HCT116 (cell line): Measurements from ENCODE around the gene WDR5. TPM values are rescaled to one million over a fixed set of nuclear protein-coding genes. Genes with fewer than 3 reads are reported as not detected.

Experiments
- ATAC-seq: fragments of 200-7000 bp; cut with Tn5 transposase; 2 replicates; pipeline ENCODE4 v1.9.1; 2020; ENCODE audit warnings: mild to moderate bottlenecking, moderate library complexity
- BruUV-seq: library from RNA; stranded (reverse); fragments of 400-500 nt; replicated peaks from 2 replicates; lab custom pipeline; 2021; lab: Mats Ljungman, UMichigan
- CTCF ChIA-PET: fragments of 300-600 bp; sonication (Branson Sonifier 250); formaldehyde crosslinking; loops from one replicate; lab custom pipeline; 2021; ENCODE audit warnings: antibody characterized with exemption; lab: Charles Lee
- POLR2A ChIA-PET: fragments of 300-600, 350-600 bp; sonication (Branson Sonifier 250); formaldehyde crosslinking; loops from one replicate; lab custom pipeline; 2021; ENCODE audit warnings: antibody characterized with exemption; lab: Charles Lee
- RAD21 ChIA-PET, 2 experiments: fragments of 300-600 bp; sonication (Branson Sonifier 250); formaldehyde crosslinking; loops; one replicate each; lab custom pipeline; 2023; ENCODE audit warnings: low total read pairs in 2 of 2; ENCODE audit not compliant: uncharacterized antibody in 2 of 2, unreplicated experiment in 2 of 2, low non-redundant PET in 1 of 2; lab: Charles Lee
- DNase-seq: peaks from one replicate; pipeline ENCODE4 v3.0.0-alpha.2; 2010; ENCODE audit warnings: low read depth, low spot score
- H2AFZ ChIP-seq: fragments of 200-600 bp; shearing (Covaris generic), sonication (generic); 2 replicates; pipeline ENCODE4 v1.6.1; 2017; ENCODE audit warnings: low read depth, mixed run types, mixed read lengths, antibody characterized with exemption, low read length; ENCODE audit not compliant: poor library complexity, severe bottlenecking
- H3K27ac ChIP-seq: 2 replicates; pipeline ENCODE4 v1.5.1; 2012; ENCODE audit warnings: low read depth, low read length
- H3K27me3 ChIP-seq: fragments of 200-600 bp; sonication (generic); 2 replicates; pipeline ENCODE4 v1.6.1; 2016; ENCODE audit warnings: mixed run types, low read length, mixed read lengths; ENCODE audit not compliant: insufficient read depth
- H3K36me3 ChIP-seq, 2 experiments: fragments of 200-500 bp in 1 of 2; fragments of 200-600 bp in 1 of 2; sonication (Bioruptor generic) in 1 of 2; sonication (generic) in 1 of 2; 2 replicates each; pipeline versions ENCODE4 v1.5.1 to v1.6.1; 2014 to 2016; ENCODE audit warnings: low read length in 2 of 2, inconsistent platforms in 1 of 2, mixed read lengths in 1 of 2, mixed run types in 1 of 2; ENCODE audit not compliant: insufficient read depth in 2 of 2, control insufficient read depth in 1 of 2
- H3K4me1 ChIP-seq, 2 experiments: fragments of 200-600 bp in 1 of 2; sonication (generic) in 1 of 2; 2 replicates each; pipeline versions ENCODE4 v1.5.1 to v1.6.1; 2012 to 2017; ENCODE audit warnings: low read length in 2 of 2, inconsistent platforms in 1 of 2, mild to moderate bottlenecking in 1 of 2, mixed read lengths in 1 of 2, mixed run types in 1 of 2, moderate library complexity in 1 of 2; ENCODE audit not compliant: insufficient read depth in 2 of 2, control insufficient read depth in 1 of 2
- H3K4me2 ChIP-seq: fragments of 200-600 bp; sonication (generic); 2 replicates; pipeline ENCODE4 v1.6.1; 2017; ENCODE audit warnings: mixed run types, low read length, mixed read lengths
- H3K4me3 ChIP-seq, 2 experiments: fragments of 200-600 bp in 1 of 2; sonication (generic) in 1 of 2; replicated peaks in 1 of 2; 2 replicates each; pipeline ENCODE4 v1.5.1; 2011 to 2016; ENCODE audit warnings: low read length in 2 of 2, control low read depth in 1 of 2, low read depth in 1 of 2, mild to moderate bottlenecking in 1 of 2, mixed read lengths in 1 of 2, mixed run types in 1 of 2
- H3K79me2 ChIP-seq: fragments of 200-600 bp; sonication (generic); 2 replicates; pipeline ENCODE4 v1.6.1; 2017; ENCODE audit warnings: mild to moderate bottlenecking, mixed run types, low read length, moderate library complexity, mixed read lengths; ENCODE audit not compliant: insufficient read depth
- H3K9ac ChIP-seq: fragments of 200-600 bp; sonication (generic); 2 replicates; pipeline ENCODE4 v1.6.1; 2016; ENCODE audit warnings: low read length, mixed read lengths
- H3K9me2 ChIP-seq: fragments of 200-600 bp; sonication (generic), shearing (Covaris generic); 2 replicates; pipeline ENCODE4 v1.6.1; 2017; ENCODE audit warnings: mixed run types, mild to moderate bottlenecking, moderate library complexity; ENCODE audit not compliant: insufficient read depth
- H3K9me3 ChIP-seq, 2 experiments: fragments of 200-500 bp in 1 of 2; fragments of 200-600 bp in 1 of 2; sonication (Bioruptor generic) in 1 of 2; sonication (generic) in 1 of 2; 2 replicates each; pipeline ENCODE4 v1.6.1; 2014 to 2017; ENCODE audit warnings: low read length in 2 of 2, mixed read lengths in 2 of 2, inconsistent platforms in 1 of 2, low read depth in 1 of 2, mild to moderate bottlenecking in 1 of 2, mixed run types in 1 of 2, moderate library complexity in 1 of 2; ENCODE audit not compliant: control insufficient read depth in 1 of 2, insufficient read depth in 1 of 2
- H4K20me1 ChIP-seq: fragments of 200-600 bp; sonication (generic), shearing (Covaris generic); 2 replicates; pipeline ENCODE4 v1.6.1; 2017; ENCODE audit warnings: mixed run types, mild to moderate bottlenecking, moderate library complexity; ENCODE audit not compliant: insufficient read depth
- CEBPB ChIP-seq: IDR thresholded peaks from 2 replicates; pipeline ENCODE4 v1.6.1; 2012; ENCODE audit warnings: low read depth
- POLR2A ChIP-seq: IDR thresholded peaks from 2 replicates; pipeline ENCODE4 v1.7.0; 2011; ENCODE audit warnings: borderline replicate concordance; ENCODE audit not compliant: insufficient read depth, insufficient read length; ENCODE audit errors: extremely low read depth
- RAD21 ChIP-seq: IDR thresholded peaks from 2 replicates; pipeline ENCODE4 v1.6.1; 2012; ENCODE audit warnings: low read depth, mild to moderate bottlenecking
- SP1 ChIP-seq: IDR thresholded peaks from 2 replicates; pipeline ENCODE4 v1.6.1; 2012; ENCODE audit warnings: low read depth
- SRF ChIP-seq: IDR thresholded peaks from 2 replicates; pipeline ENCODE4 v1.6.1; 2012; ENCODE audit warnings: low read depth
- TCF7L2 ChIP-seq: IDR thresholded peaks from 2 replicates; pipeline ENCODE4 v1.7.0; 2011; ENCODE audit warnings: borderline replicate concordance, inconsistent platforms; ENCODE audit not compliant: insufficient read depth, insufficient read length; ENCODE audit errors: extremely low read depth
- intact Hi-C: fragments of 100-400 bp; cut with micrococcal nuclease; formaldehyde crosslinking; loops from 2 replicates; pipeline ENCODE4 v1.10.0; 2022
- total RNA-seq: library from RNA; stranded (reverse); gene quantifications from one replicate; pipeline ENCODE4 v1.2.1, GENCODE V29; 2021; ENCODE audit not compliant: unreplicated experiment
- TF ChIP-seq, protein P1 (sequence below): IDR thresholded peaks from 2 replicates; pipeline ENCODE4 v1.6.1; 2012
- TF ChIP-seq, protein P2 (sequence below), 3 experiments: fragments of 200-600 bp in 1 of 3; sonication (generic) in 1 of 3; IDR thresholded peaks in 2 of 3; conservative IDR thresholded peaks in 1 of 3; 2 replicates each; pipeline ENCODE4 v1.5.1; 2012 to 2017; ENCODE audit warnings: low read depth in 2 of 3, low read length in 2 of 3, antibody characterized with exemption in 1 of 3, borderline replicate concordance in 1 of 3, control low read depth in 1 of 3, mild to moderate bottlenecking in 1 of 3, mixed read lengths in 1 of 3, mixed run types in 1 of 3, moderate library complexity in 1 of 3; ENCODE audit not compliant: insufficient read depth in 1 of 3

The WDR5 gene
- total RNA-seq, 1 experiment from 2014 or later: 55.8 TPM

DNA sequence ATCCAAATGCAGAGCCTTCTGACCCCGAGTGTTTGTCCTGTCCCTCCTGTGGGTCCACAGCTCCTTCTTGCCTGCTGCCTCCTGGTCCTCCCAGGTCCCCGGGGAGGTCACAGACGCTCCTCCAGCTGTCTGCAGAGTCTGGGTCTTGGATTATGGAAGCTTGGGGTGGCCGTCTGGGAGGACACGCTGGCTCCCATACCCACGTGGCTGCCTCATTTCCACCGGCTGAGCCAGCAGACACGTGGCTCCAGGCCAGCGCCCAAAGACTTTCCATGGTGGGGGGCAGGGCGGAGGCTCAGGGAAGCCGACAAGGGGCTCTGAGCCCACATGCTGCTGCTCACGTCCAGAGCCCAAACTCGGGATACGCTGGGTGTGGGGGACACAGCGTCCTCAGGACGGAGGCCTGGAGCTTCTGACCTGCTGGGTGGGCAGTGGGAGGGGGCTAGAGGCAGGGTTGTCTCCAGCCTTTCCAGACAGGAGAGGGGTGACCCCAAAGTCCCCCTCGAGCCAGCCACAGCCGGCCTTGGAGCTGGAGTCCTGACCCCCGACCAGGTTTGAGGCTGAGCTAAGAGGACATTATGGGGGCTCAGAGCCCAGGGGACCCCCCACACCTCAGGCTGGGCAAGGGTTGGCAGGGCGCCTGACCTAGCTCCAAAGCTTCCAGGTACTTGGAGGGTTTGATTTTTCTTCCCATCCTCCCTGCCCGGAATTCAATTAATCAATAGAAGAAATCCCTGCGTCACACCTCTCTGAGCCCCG, 52.7 kb downstream of the WDR5 start:
- Histone ChIP-seq H3K36me3 (no peaks in the 10 kb centered on the region), H3K27ac (no peak overlapping the region), H4K20me1 (no peaks in the 10 kb centered on the region), H2AFZ (no peak overlapping the region), H3K79me2 (no peaks in the 10 kb centered on the region), H3K4me3 (no peak overlapping the region), H3K4me2 (no peak overlapping the region), H3K27me3 (no peaks in the 10 kb centered on the region), H3K9ac (no peak overlapping the region), H3K4me1 (no peaks in the 10 kb centered on the region), H3K9me2 (no peaks in the 10 kb centered on the region), H3K9me3 (no peaks in the 10 kb centered on the region)
- RAD21 ChIA-PET: no interaction called here
- CTCF ChIA-PET: no interaction called here
- no peak for DNase-seq
- ATAC-seq: no peak
- POLR2A ChIA-PET: interaction anchor here (0.7 kb wide), 1 partner anchor 11 kb away, joined by 3 read pairs; no protein-coding TSS in a partner anchor
- intact Hi-C loops: no loop called here
- TF ChIP-seq, protein P1, sequence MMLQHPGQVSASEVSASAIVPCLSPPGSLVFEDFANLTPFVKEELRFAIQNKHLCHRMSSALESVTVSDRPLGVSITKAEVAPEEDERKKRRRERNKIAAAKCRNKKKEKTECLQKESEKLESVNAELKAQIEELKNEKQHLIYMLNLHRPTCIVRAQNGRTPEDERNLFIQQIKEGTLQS: no peak
- TF ChIP-seq RAD21 (no peak), TCF7L2 (no peak)
- no TSS peak for BruUV-seq

DNA sequence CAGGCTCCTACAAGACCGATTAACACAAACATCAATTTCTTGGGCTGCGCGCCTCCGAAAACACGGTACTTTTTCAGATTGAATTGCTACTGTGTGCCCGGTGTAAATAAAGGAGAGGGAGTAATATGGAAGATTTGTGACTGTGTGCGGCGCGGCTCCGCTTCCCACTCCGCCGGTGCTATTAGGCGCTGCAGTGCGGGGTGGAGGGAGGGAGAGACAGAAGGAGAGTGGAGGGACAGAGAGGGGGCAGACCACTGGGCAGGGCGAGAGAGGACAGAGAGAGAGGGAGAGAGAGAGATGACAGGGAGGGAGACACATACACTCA, 53.2 kb downstream of the WDR5 start:
- BruUV-seq: no TSS peak
- H3K4me2 ChIP-seq: no peak overlapping the region
- no peak for DNase-seq
- H3K27me3 ChIP-seq: no peaks in the 10 kb centered on the region
- no peak overlapping the region for H3K9ac ChIP-seq
- no peaks in the 10 kb centered on the region for H3K9me3 ChIP-seq
- H4K20me1 ChIP-seq: no peaks in the 10 kb centered on the region
- intact Hi-C loops: no loop called here
- no peak for ATAC-seq
- TF ChIP-seq CEBPB (no peak), POLR2A (no peak), SP1 (no peak), SRF (no peak)
- TF ChIP-seq, protein P2, sequence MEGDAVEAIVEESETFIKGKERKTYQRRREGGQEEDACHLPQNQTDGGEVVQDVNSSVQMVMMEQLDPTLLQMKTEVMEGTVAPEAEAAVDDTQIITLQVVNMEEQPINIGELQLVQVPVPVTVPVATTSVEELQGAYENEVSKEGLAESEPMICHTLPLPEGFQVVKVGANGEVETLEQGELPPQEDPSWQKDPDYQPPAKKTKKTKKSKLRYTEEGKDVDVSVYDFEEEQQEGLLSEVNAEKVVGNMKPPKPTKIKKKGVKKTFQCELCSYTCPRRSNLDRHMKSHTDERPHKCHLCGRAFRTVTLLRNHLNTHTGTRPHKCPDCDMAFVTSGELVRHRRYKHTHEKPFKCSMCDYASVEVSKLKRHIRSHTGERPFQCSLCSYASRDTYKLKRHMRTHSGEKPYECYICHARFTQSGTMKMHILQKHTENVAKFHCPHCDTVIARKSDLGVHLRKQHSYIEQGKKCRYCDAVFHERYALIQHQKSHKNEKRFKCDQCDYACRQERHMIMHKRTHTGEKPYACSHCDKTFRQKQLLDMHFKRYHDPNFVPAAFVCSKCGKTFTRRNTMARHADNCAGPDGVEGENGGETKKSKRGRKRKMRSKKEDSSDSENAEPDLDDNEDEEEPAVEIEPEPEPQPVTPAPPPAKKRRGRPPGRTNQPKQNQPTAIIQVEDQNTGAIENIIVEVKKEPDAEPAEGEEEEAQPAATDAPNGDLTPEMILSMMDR (IDR thresholded peaks at IDR 0.05 in 2 of 3, conservative IDR thresholded peaks at IDR 0.05 in 1 of 3; ENCODE audit: borderline replicate concordance in 1 of 3, insufficient read depth in 1 of 3, low read depth in 2 of 3, low read length in 2 of 3): no peak
- TF ChIP-seq, all 23 proteins: peak for 0
- Histone ChIP-seq H3K9me2 (no peaks in the 10 kb centered on the region), H3K36me3 (no peaks in the 10 kb centered on the region), H2AFZ (no peak overlapping the region), H3K79me2 (no peaks in the 10 kb centered on the region), H3K4me1 (no peaks in the 10 kb centered on the region), H3K27ac (no peak overlapping the region), H3K4me3 (no peak overlapping the region)
- RAD21 ChIA-PET: no interaction called here
- CTCF ChIA-PET: no interaction called here
- POLR2A ChIA-PET: interaction anchor here (0.7 kb wide), 1 partner anchor 10 kb away, joined by 3 read pairs; no protein-coding TSS in a partner anchor
